Epithelial cell of esophagus (primary cell): ENCODE measurements around the gene TMPRSS2.

Source experiments
- DNase-seq: peaks from one replicate; pipeline ENCODE4 v3.0.0; 2010; ENCODE audit warnings: low read depth
- H3K4me3 ChIP-seq: 2 replicates; pipeline ENCODE4 v1.5.1; 2011; ENCODE audit warnings: mild to moderate bottlenecking, low read length, control low read depth
- TF ChIP-seq, protein P1 (sequence below): IDR thresholded peaks from 2 replicates; pipeline ENCODE4 v1.5.1; 2011; ENCODE audit warnings: low read depth, mild to moderate bottlenecking, low read length, control low read depth, inconsistent platforms; ENCODE audit not compliant: insufficient read depth; ENCODE audit errors: missing control alignments

The TMPRSS2 gene

DNA sequence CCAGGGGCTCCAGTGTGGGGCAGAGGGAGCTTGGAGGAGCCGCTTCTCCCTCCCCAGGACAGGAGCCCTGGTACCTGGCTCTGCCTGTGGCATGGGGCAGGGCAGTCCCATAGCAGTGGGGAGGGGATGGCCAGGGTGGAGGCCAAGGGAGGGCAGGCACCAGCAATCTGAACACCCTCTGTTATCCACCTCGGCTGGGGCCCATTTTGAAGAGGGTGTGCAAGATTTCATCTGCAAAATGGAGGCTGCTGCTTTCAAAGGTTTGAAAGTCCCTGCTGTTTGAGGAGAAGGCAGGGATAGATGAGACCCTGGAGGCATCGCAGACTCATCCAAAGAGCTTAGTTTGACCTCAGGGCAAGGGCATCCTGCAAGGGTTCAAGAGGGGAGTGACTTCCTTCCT, 15.2 kb upstream of the TMPRSS2 start:
- TF ChIP-seq, protein P1, sequence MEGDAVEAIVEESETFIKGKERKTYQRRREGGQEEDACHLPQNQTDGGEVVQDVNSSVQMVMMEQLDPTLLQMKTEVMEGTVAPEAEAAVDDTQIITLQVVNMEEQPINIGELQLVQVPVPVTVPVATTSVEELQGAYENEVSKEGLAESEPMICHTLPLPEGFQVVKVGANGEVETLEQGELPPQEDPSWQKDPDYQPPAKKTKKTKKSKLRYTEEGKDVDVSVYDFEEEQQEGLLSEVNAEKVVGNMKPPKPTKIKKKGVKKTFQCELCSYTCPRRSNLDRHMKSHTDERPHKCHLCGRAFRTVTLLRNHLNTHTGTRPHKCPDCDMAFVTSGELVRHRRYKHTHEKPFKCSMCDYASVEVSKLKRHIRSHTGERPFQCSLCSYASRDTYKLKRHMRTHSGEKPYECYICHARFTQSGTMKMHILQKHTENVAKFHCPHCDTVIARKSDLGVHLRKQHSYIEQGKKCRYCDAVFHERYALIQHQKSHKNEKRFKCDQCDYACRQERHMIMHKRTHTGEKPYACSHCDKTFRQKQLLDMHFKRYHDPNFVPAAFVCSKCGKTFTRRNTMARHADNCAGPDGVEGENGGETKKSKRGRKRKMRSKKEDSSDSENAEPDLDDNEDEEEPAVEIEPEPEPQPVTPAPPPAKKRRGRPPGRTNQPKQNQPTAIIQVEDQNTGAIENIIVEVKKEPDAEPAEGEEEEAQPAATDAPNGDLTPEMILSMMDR: no peak
- no peak for DNase-seq
- H3K4me3 ChIP-seq: no peak overlapping the region

DNA sequence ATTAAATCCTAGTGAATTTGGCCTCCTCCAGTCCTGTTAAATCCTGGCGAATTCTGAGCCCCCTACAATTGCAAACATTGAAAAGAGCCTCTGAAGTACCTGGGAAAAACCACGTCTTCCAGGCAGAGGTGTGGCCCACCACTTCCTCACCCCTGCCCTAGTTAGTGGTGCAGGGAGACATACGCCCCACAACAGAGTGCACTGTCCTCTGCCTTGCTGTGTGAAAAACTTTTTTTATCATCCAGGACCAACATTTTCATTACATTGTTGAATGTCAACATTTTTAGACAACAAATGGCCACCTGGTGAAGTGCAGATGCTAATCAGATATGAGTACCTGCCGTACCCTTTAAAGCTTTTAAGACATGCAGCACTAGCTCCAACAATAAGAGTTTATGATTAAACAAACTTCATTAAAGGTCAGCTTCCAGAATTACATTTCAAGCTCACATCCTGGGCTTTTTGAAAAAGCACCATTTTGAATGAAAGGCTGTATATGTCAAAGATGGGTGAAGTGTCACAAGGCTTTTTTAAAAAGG, 13.6 kb upstream of the TMPRSS2 start:
- no peak overlapping the region for H3K4me3 ChIP-seq
- DNase-seq: no peak
- TF ChIP-seq, protein P1: no peak

- TF ChIP-seq, protein P1: no peak
Observed at GRCh38 chr21:41520560-41521442, 12.8 kb upstream of the TMPRSS2 start.

DNA sequence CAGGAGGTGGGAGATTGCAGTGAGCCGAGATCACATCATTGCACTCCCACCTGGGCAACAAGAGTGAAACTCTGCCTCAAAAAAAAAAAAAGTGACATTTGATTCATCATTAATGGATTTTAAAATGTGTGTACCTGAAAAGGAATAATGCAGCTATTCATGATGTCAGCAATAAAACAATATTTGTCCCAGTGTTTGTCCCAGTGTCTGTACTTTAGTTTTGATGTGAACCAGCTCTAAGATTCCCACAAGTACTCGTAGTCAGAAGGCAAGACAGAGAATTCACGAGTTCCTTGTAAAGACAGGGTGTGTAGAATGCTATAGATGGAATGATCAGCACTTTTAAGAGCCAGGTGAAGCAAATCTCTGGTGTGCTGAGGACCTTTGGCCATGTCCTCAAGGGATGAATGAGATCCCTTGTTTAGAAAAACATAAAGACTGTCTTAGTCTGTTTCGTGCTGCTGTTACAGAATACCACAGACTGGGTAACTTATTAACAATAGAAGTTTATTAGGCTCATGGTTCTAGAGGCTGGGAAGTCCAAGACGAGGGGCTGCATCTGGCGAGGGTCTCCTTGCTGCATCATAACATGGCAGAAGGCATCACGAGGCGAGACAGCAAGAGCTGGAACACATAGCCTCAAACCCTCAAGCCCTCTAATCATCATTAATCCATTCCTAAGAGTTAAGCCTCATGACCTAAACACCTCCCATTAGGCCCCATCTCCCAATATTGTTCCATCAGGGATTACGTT, 12.0 kb upstream of the TMPRSS2 start:
- DNase-seq: no peak
- no peak overlapping the region for H3K4me3 ChIP-seq
- TF ChIP-seq, protein P1: no peak

More at GRCh38 chr21:41520560-41521442, 12.8 kb upstream of the TMPRSS2 start:
- H3K4me3 ChIP-seq: no peak overlapping the region
- DNase-seq: no peak

DNA sequence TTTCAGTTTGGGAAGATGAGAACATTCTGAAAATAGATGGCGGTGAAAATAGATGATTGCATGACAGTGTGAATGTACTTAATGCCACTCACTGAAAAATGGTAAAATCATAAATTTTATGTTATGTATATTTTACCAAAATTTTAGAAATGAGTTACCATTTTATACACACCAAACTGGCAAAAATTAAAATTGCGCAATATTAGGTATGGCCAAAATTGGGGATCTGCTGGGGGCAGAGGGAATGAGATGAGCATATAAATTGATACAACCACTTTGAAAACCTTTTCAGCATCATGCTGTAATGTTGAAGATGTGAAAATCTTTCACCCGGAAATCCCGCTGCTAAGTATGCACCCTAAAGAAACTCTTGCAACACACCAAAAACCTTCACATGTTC, 10.8 kb upstream of the TMPRSS2 start:
- no peak overlapping the region for H3K4me3 ChIP-seq
- TF ChIP-seq, protein P1: no peak
- no peak for DNase-seq

- no peak for DNase-seq
- TF ChIP-seq, protein P1: no peak
- no peak overlapping the region for H3K4me3 ChIP-seq
Observed at GRCh38 chr21:41511858-41512257, 3.9 kb upstream of the TMPRSS2 start.
